Measurements from ENCODE around the gene KCNC4.

KCNC4 gene

DNA sequence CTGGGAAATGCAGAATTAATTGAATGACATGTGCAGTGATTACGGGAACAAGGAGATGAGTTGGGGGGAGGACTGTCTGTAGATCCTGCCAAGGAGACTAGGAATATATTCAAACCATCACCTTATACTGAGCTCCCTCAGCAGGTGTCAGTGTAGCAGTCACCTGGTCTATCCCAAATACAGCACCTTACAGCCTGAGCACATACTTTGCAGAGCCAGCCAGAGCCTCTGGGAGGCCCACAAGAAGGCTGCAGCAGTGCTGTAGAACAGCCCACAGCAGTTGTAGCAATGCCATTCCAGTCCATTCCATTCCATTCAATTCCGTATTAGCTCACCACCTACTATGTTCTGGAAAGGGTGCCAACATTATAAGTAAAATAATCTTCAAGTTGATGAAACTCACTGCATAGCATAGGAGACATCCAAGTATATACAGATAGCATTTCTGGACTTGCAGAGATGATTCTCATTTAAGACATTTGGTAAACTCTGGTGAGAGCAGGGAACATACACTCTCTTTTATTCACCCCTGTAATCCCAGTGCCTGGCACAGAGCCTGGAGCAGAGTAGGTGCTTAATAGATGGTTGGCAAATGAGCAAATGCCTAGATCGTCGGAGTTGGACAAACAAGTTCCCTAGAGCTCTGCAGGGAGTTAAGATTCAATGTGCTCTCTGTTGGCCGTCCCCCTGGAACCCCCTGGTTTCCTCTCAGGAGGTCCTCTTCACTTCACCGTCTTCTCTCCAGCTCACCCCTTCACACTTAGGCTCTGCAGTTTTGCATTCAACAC is 44.7 kb downstream of the KCNC4 start:
- DNase-seq (ENCODE audit: low read depth) = no peak

- no peak for DNase-seq (ENCODE audit: low read depth)
Observed at GRCh38 chr1:110255392-110255787, 45.3 kb downstream of the KCNC4 start.

DNA sequence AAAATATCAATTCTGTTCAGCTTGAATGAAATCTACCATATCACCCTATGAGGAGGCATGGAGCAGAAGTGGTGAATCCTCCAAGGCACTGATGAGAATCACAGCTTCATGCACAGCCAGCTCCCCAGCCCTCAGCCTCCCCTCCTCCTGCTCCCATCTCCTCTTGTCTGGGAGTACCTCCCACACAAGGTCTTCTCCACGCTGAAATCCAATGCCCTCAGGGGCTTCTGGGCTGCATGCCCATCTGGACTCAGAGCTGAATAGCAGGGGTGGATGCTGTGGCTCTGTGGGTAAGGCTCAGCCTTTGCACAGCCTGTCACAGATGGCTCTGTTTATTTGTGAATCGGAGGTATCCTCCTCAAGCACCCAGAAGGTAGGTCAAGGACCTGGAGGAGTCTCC is 48.6 kb downstream of the KCNC4 start:
- DNase-seq (ENCODE audit: low read depth) = no peak

DNA sequence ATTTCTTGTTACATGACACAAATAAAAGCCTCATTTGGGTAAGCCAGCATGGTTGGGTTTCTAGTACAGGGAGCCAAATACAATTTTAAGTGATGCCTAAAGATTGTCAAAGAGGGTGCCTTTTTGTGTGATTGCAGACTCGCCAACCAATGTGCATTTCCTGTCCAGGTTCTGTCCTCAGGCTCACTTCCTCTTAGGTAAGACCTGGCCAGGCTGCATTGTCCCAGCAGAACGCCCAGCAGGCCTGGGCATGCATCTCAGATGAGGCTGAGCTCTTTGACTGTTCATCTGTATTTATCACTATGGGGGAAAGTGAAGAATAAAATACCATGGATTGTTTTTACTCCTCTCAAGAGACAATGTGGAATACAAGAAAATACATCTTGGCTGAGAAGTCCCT is 49.7 kb downstream of the KCNC4 start:
- no peak for DNase-seq (ENCODE audit: low read depth)
